GM18861 (cell line): ENCODE data around the gene CLIC5.

Experiments used
- ATAC-seq: cut with Tn5 transposase; IDR thresholded peaks from one replicate; pipeline ENCODE4 v1.9.1; 2021; ENCODE audit not compliant: unreplicated experiment

The CLIC5 gene

GRCh38 chr6:46015119-46015968 lies at the start of gene CLIC5:
Gene CLIC5 (minus strand): TSS chr6:46015860. CDS start chr6:46015542, 318 bp downstream.
- ATAC-seq: no peak

GRCh38 chr6:46062991-46063390 lies 47.3 kb upstream of the CLIC5 start:
- no peak for ATAC-seq

DNA sequence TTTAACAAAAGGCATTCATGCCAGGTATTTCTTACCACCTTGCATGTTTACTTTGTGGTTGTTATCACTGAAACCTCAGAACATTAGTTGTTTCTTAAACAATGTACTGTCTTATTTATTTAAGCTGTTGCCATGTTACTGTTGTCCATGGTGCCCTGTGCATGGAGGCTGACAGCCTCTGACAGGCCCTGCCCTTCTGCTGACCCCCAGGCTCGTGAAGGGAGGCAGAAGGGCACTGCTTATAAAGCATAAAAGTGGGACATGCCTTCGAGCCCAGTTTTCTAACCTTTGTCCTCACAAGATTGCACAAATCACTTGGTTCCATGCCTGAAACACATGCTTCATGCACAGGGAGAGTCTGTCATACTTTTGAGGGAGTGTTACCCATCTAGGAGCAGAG lies 46.7 kb upstream of the CLIC5 start:
- ATAC-seq: no peak

DNA sequence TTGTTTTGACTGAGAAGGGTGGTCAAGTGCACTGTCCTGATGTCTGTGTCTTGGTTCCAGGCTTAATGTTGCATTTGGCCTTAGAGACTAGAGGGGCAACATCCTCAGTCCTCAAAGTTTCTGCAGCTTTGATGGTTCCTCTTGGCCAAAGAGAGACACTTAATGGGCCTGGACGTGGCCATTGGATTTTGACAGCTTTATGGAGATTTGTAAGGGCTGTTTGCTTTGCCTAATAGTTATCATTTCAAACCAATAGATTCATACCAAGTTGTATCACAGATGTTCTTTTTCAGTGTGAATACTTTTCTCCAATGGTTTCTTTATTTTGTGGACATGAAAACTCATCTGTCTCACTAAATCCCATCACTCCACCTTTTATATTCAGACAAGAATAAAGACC lies 45.8 kb upstream of the CLIC5 start:
- no peak for ATAC-seq

DNA sequence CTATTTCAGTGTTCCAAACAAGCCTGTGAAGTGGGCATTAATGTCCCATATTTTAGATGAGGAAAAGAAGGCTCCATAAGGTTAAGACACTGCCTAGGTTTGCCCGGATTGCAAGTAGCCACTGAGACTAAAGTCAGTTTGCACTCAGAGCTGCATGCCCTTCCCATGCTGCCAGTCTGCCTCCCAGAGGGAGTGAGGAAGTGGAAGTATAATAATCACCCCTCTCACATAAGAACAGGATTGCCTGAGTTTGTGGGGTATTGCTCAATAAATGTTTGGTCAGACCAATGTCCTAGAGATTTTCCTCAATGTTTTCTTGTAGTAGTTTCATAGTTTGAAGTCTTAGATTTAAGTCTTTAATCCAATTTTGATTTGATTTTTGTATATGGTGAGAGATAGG lies 43.9 kb upstream of the CLIC5 start:
- ATAC-seq: no peak

GRCh38 chr6:46058951-46059350 lies 43.3 kb upstream of the CLIC5 start:
- no peak for ATAC-seq

DNA sequence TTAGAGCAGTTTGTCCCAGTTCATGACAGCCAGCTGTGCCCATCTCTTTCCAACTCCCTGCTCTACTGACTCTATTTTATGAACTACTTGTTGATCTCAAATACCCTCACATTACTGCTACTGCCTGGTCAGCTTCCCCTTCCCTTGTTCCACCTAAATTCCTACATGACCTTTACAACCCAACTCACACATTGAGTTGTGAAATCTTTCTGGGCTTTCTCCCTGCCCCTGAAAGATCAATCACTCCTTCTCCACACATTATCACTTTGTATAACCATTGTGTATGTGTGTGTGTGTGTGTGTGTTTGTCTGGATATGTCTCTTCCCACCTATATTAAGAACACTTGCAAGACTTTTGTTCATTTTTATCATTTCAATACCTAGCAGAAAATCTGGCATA lies 42.1 kb upstream of the CLIC5 start:
- no peak for ATAC-seq

DNA sequence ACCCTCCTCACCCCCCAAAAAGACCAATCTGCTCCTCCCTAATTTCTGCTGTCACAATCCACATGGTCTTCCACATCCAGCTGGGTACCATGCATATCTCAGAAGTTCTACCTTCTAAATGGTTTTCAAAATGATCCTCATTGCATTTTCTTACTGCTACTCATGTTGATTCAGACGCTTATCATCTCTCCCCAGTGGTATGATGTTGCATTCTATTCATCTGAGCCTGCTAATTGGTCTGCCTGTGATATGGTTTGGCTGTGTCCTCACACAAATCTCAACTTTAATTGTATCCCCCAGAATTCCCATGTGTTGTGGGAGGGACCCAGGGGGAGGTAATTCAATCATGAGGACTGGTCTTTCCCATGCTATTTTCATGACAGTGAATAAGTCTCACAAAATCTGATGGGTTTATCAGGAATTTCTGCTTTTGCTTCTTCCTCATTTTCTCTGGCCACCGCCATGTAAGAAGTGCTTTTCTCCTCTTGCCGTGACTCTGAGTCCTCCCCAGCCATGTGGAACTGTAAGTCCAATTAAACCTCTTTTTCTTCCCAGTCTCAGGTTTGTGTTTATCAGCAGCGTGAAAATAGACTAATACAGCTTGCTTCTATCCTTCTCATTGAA lies 41.4 kb upstream of the CLIC5 start:
- no peak for ATAC-seq

GRCh38 chr6:46054516-46054915 lies 38.9 kb upstream of the CLIC5 start:
- no peak for ATAC-seq

DNA sequence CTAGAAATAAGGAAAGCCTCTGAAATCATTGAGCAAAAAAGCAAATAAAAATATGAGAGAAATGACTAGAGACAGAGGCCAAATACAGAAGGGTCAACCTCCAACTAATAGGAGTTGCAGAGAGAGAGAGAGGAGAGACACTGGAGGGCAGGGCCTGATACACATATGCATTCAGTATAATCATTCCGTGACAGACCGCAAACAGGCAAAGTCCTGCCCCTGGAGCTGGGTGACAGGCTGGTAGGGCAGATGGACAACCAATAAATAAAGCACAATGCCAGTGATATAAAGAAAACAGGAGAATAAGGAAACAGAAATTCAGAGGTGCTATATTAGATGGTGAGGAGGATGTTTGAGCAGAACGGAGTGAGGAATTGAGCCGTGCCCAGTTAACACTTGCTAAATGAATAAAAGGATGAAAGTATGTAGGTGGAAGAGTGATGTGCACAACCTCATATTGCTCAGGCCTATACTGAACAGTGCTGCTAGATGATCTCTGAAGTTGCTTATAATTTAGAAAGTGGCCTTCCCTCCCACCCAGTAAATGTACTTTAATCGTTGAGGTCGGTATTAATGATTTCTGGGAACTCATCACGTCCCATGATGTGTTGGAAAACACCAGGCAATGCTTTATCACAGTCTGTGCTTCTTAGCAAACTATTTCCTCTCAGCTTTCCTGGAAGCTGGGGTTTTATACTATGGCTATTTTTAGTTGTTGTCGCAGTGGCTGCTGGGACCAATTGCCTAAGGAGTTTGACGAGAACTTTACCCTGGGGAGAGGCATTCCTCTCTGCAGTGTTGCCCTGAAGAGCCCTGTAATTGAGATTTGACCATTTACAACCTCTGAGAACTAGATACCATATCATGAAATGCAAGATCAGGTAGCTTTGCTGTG lies 37.6 kb upstream of the CLIC5 start:
- no peak for ATAC-seq

- no peak for ATAC-seq
Observed at GRCh38 chr6:46052479-46052878, 36.8 kb upstream of the CLIC5 start.

GRCh38 chr6:46051962-46052361 lies 36.3 kb upstream of the CLIC5 start:
- ATAC-seq: no peak

- no peak for ATAC-seq
Observed at GRCh38 chr6:46050845-46051405, 35.3 kb upstream of the CLIC5 start.

- no peak for ATAC-seq
Observed at GRCh38 chr6:46048646-46049297, 33.1 kb upstream of the CLIC5 start.

- no peak for ATAC-seq
Observed at GRCh38 chr6:46046558-46047174, 31.0 kb upstream of the CLIC5 start.

GRCh38 chr6:46044881-46045617 lies 29.4 kb upstream of the CLIC5 start:
- ATAC-seq: no peak

DNA sequence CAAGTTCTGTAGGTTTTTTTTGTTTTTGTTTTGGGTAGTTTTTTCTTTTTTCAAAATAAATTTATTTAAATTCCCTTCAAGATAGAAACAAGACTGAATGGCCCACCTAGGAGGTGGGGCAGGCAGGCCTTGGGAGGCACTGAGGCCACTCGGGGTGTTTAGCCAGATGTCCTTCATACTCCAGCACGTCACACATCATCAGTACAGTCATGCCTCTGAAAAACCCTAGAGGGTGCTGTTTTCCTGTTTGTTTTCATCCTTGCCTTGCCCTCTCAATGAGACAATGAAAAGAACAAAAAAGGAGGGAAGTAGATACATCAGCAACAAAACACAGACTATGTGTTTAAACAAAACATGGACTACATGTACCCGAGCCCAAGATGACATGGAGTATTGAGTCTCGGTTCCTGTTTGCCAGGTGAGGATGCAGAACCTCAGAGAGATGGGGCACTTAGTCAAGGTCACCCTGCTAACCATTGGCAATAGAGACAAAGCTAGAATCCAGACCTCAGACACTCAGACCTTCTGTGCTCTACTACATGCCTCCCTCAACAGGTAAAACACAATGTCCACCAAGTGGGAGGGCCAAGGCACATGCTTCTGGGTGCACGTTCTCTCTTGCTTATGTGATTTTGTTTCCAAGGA lies 26.8 kb upstream of the CLIC5 start:
- ATAC-seq: peak; percentile 94

GRCh38 chr6:46040288-46040687 lies 24.6 kb upstream of the CLIC5 start:
- ATAC-seq: no peak

DNA sequence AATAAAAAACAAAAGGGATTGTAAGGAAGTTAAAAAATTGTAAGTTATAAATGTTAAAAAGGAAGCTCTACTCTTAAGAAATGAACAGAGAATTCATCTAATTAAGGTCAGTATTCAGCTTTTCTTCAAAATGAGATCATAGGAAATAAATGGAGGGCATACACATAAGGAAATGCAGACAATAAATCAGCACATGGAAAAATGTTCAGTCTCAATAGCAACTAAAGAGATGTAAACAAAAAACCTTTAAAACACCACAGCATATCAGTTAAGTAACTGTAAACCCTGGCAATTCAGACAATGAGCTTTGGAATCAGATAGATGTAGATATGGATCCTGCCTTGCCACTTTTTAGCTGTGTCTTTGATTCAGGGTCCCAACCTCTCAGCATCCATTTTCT lies 24.0 kb upstream of the CLIC5 start:
- ATAC-seq: no peak
